Thymus (tissue), 11 donors: ENCODE data around the gene ENTPD1. TPM values are rescaled to one million over a fixed set of nuclear protein-coding genes. Genes with fewer than 3 reads are reported as not detected.

Experiments used
- DNase-seq, 9 donors: peaks; one replicate each; pipeline ENCODE4 v3.0.0-alpha.2; 2013; ENCODE audit warnings: low spot score in 9 of 9, low read depth in 6 of 9, missing footprints in 1 of 9
- H3K27ac ChIP-seq, 2 donors: one replicate each; pipeline ENCODE4 v1.5.1; 2013; ENCODE audit warnings: control low read depth in 1 of 2, low read depth in 1 of 2, low read length in 1 of 2, mild to moderate bottlenecking in 1 of 2, moderate library complexity in 1 of 2
- H3K27me3 ChIP-seq, 2 donors: one replicate each; pipeline ENCODE4 v1.5.1; 2013; ENCODE audit warnings: low read length in 1 of 2; ENCODE audit not compliant: control insufficient read depth in 2 of 2, insufficient read depth in 1 of 2
- H3K36me3 ChIP-seq, 2 donors: one replicate each; pipeline ENCODE4 v1.5.1; 2013; ENCODE audit warnings: low read length in 1 of 2, mild to moderate bottlenecking in 1 of 2, moderate library complexity in 1 of 2; ENCODE audit not compliant: control insufficient read depth in 2 of 2, insufficient read depth in 2 of 2
- H3K4me1 ChIP-seq, 2 donors: one replicate each; pipeline ENCODE4 v1.5.1; 2013; ENCODE audit warnings: low read length in 2 of 2; ENCODE audit not compliant: control insufficient read depth in 2 of 2, insufficient read depth in 2 of 2
- H3K4me3 ChIP-seq, 2 donors: one replicate each; pipeline ENCODE4 v1.5.1; 2013; ENCODE audit warnings: low read length in 2 of 2, control low read depth in 1 of 2, mild to moderate bottlenecking in 1 of 2
- H3K9me3 ChIP-seq, 2 donors: one replicate each; pipeline ENCODE4 v1.5.1; 2013; ENCODE audit warnings: low read length in 1 of 2, mild to moderate bottlenecking in 1 of 2; ENCODE audit not compliant: control insufficient read depth in 2 of 2, insufficient read depth in 1 of 2
- WGBS: extraction: QIAGEN DNeasy Blood & Tissue Kit; methylation state at CpG from one replicate; pipeline ENCODE4 v1.1.7; 2013; 5-methylcytosine and 5-hydroxymethylcytosine counted together
- polyA plus RNA-seq: library from polyadenylated mRNA; stranded (reverse); fragments of 200-250 nt; gene quantifications from one replicate; pipeline ENCODE4 v1.2.3, GENCODE V29; 2013
- total RNA-seq: library from RNA; stranded (reverse); fragments of 120-200 nt; gene quantifications from one replicate; pipeline ENCODE4 v1.2.4, GENCODE V29; 2013
- donor health status: healthy.

The ENTPD1 gene
- total and polyA plus RNA-seq, 2 donors = 8.2 to 20.5 TPM

DNA sequence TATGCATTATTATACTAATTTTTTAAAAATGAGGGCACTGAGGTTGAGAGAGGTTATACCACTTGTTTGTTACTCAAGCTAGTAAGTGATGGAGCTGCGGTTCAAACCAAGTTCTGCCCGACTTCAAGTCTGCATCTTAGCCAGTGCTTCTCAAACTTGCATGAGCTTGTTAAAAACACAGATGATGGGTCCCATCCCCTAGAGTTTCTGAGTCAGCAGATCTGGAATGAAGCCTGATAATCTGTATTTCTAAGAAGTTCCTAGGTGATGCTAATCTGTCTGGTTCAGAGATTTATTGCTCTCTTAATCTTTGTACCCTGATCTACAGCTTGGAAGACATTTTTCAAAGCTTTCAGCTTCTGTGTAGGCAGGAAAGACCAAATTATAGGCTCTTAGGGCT, 84.2 kb downstream of the ENTPD1 start:
- Histone ChIP-seq H3K9me3 (no peaks in the 10 kb centered on the region), H3K4me3 (no peak overlapping the region), H3K27me3 (no peaks in the 10 kb centered on the region), H3K36me3 (no peaks in the 10 kb centered on the region), H3K4me1 (no peaks in the 10 kb centered on the region), H3K27ac (no peak overlapping the region)
- DNase-seq = no peak
- 91% methylated on average over 2 of the region's 2 CpGs for WGBS

DNA sequence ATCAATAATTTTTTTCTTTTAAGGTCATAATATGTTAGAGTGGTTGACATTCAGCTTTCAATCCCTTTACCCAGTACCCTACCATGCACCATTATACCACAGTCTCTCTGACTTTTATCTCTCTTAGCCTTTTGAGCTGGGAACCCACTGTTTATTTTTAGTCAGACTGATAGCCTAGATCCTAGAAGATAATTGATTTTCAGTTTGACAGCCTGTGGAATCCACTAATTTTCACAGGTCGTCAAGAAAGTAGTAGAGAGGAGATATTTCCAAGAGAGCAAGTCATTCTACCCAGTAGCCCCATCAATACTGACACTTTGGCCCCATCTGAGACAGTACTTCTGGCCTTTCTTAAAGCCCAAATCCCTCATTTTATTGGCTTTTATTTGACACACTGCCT, 84.7 kb downstream of the ENTPD1 start:
- H3K27me3 ChIP-seq = no peaks in the 10 kb centered on the region
- H3K9me3 ChIP-seq = no peaks in the 10 kb centered on the region
- no peak overlapping the region for H3K4me3 ChIP-seq
- no peaks in the 10 kb centered on the region for H3K36me3 ChIP-seq
- no peak overlapping the region for H3K27ac ChIP-seq
- H3K4me1 ChIP-seq = no peaks in the 10 kb centered on the region
- 92% methylated on average over 1 of the region's 1 CpG for WGBS
- DNase-seq = no peak

DNA sequence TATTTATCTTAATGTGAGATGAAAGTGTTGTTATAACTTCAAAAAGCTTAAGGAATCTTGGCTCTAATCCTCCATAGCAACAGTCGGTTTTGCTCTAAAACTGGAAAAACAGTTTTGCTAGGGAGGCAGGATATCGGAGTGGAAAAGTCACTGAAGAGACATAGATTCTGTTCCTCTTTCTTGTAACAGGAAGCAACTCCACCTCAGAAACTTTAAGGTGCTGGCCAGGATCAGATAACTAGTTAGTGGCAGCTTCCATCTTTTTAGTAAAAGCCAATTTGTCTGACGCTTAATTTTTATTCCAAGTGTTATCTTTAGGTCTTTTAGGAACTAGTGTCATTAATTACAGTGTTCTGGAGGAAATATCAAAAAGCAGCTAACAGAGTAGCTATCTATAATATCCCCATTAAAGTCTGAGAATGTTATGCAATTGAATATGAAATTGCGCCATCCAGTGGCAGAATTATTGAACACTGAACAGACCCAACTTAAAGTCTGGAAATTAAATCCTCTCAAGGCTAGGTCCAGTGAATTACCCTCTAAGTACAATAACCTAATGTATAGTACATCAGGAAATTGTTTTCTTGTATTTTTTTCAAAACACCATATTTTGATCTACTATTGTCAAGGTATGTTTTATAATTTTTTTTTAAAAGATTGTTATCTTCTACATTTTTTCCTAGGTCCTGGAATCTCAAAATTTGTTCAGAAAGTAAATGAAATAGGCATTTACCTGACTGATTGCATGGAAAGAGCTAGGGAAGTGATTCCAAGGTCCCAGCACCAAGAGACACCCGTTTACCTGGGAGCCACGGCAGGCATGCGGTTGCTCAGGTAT, 85.9 kb downstream of the ENTPD1 start:
- Histone ChIP-seq H3K36me3 (no peaks in the 10 kb centered on the region), H3K27me3 (no peaks in the 10 kb centered on the region), H3K27ac (no peak overlapping the region), H3K4me3 (no peak overlapping the region), H3K9me3 (no peaks in the 10 kb centered on the region), H3K4me1 (no peaks in the 10 kb centered on the region)
- DNase-seq = peak in 6 of 9 donors; percentile 7 to 56 (median 22)
- WGBS = 42% methylated on average over 7 of the region's 7 CpGs

DNA sequence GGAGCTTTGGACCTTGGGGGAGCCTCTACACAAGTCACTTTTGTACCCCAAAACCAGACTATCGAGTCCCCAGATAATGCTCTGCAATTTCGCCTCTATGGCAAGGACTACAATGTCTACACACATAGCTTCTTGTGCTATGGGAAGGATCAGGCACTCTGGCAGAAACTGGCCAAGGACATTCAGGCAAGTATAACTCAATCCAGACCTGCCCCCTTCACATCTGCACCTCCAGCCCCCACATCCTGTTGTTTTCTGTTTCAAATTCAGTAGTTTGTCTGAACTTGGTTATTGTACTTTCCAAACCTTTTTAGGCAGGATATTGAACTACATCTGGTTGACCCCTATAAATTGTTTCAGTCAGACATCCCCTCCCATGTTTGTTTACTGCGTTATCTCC, 89.4 kb downstream of the ENTPD1 start:
- Histone ChIP-seq H3K27ac (no peak overlapping the region), H3K4me3 (no peak overlapping the region), H3K4me1 (no peaks in the 10 kb centered on the region), H3K36me3 (no peaks in the 10 kb centered on the region), H3K9me3 (no peaks in the 10 kb centered on the region), H3K27me3 (no peaks in the 10 kb centered on the region)
- 96% methylated on average over 3 of the region's 3 CpGs for WGBS
- no peak for DNase-seq

DNA sequence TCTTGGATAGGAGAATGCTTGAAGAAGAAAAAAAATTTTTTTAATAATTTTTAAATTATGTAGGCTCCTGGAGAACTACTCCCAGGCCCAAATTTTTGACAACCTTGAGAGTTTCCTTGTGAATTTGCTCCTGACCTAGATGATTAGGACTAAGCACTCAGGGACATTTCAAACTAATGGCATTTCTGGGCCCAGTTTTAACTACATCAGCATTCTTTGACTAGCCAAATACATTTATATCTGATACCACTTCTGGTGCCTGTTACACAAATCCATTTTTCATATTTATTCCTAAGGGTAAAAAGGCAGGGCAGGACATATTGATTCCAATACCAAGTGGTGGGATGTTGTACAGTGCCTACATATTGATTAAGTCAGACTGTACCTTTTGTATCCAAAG, 91.0 kb downstream of the ENTPD1 start:
- no peak for DNase-seq
- H3K9me3 ChIP-seq = no peaks in the 10 kb centered on the region
- no peaks in the 10 kb centered on the region for H3K36me3 ChIP-seq
- H3K27me3 ChIP-seq = no peaks in the 10 kb centered on the region
- H3K4me3 ChIP-seq = no peak overlapping the region
- no peak overlapping the region for H3K27ac ChIP-seq
- no peaks in the 10 kb centered on the region for H3K4me1 ChIP-seq

DNA sequence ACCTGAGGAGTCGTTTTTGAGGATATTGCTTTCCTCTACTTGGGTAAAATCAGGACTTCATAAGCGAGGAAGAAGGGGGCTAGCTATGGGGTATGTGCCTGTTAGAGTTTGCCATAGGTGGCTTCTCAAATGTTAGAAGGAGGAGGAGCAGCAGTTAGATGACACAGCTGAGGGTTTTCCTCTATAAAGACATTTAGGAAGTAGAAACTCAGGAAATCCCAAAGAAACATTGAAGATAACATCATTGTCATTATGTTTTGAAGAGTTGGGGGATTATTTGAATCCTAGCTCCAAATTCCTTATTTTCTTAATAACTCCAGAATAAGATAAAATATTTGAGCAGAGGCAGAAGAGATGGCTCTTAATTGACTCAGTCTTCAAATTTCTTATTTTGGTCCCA, 92.9 kb downstream of the ENTPD1 start:
- no peaks in the 10 kb centered on the region for H3K36me3 ChIP-seq
- DNase-seq = no peak
- H3K4me1 ChIP-seq = no peaks in the 10 kb centered on the region
- 90% methylated on average over 2 of the region's 2 CpGs for WGBS
- no peak overlapping the region for H3K27ac ChIP-seq
- no peak overlapping the region for H3K4me3 ChIP-seq
- no peaks in the 10 kb centered on the region for H3K9me3 ChIP-seq
- no peaks in the 10 kb centered on the region for H3K27me3 ChIP-seq

DNA sequence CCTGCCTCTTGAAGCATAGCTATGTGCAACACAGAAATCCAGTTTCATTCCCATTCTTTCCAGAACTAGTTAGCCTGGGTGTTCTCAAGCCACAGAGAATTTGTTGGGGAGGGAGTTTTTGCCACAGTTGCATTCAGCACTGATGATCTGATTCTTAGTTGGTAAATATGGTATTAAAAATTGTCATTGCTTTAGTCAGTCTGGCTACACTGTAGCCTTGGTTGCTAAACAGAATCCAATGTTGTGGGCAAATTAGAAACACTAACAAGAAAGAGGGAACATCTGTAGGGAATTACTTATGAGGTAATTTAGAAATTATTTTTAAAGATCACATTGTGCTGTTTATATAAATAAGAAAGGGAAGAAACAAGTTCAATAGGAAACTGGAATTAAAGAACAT, 94.8 kb downstream of the ENTPD1 start:
- H3K9me3 ChIP-seq = no peaks in the 10 kb centered on the region
- DNase-seq = no peak
- no peaks in the 10 kb centered on the region for H3K4me1 ChIP-seq
- no peaks in the 10 kb centered on the region for H3K36me3 ChIP-seq
- H3K4me3 ChIP-seq = no peak overlapping the region
- H3K27ac ChIP-seq = no peak overlapping the region
- no peaks in the 10 kb centered on the region for H3K27me3 ChIP-seq

DNA sequence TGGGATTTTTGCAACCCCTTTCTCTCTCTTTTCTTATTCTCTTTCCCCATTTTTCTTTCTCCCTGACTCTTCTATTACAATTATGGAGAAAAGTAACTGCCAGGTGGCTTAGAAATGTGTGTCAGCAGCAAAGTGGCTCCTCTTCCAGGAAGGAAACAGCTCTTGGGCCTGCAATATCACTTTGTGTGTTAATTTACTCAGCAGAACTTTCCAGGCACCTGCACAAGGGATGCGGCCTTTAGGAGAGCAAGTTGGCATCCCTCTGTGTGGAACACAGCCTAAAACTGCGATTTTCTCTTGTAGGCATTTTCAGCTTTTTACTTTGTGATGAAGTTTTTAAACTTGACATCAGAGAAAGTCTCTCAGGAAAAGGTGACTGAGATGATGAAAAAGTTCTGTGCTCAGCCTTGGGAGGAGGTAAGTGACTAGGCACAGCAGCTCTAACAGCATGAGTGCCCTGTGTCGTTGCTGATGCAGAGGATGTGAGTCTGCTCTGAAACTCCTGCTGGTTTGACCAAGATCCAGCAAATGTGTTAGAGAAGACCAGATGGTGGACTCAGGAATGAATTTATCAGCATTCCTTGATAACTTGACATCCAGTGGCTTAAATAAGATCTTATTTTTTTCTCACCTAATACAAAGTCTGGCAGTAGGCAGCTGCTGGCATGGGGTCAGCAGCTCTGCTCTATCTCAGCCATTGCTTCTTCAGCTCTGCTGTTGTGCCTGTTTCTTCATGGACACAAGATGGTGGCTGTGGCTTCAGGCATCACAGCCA, 104.4 kb downstream of the ENTPD1 start:
- H3K27me3 ChIP-seq = no peaks in the 10 kb centered on the region
- H3K27ac ChIP-seq = no peak overlapping the region
- WGBS = 97% methylated on average over 3 of the region's 3 CpGs
- no peak for DNase-seq
- H3K9me3 ChIP-seq = no peaks in the 10 kb centered on the region
- H3K4me1 ChIP-seq = no peaks in the 10 kb centered on the region
- H3K36me3 ChIP-seq = no peaks in the 10 kb centered on the region
- H3K4me3 ChIP-seq = no peak overlapping the region

DNA sequence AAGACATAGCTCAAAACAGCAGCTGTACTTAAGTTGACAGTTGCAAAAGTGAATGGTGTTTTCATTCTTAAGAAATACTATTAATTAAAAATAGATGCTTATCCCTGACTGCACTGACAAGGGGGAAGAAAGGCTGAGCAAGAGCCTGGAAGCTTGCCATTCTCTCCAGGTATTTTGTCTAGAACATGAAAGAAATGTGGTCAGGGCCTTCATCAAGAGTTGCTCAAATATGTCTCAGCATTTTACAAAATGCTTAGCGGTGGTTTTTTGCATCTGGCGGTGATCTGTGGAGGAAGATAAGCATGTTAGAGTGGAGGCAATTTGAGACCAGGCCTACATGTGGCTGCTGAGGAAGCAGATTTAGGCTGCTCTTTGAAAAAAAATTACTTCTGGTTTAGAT, 105.4 kb downstream of the ENTPD1 start:
- DNase-seq = no peak
- H3K36me3 ChIP-seq = no peaks in the 10 kb centered on the region
- H3K27me3 ChIP-seq = no peaks in the 10 kb centered on the region
- no peaks in the 10 kb centered on the region for H3K4me1 ChIP-seq
- WGBS = 36% methylated on average over 2 of the region's 2 CpGs
- no peak overlapping the region for H3K27ac ChIP-seq
- H3K4me3 ChIP-seq = no peak overlapping the region
- H3K9me3 ChIP-seq = no peaks in the 10 kb centered on the region
